ENCODE data around the gene GDPD3. TPM values are rescaled to one million over a fixed set of nuclear protein-coding genes. Genes with fewer than 3 reads are reported as not detected.

The GDPD3 gene
- total and polyA plus RNA-seq, 2 experiments from 2014 or later, result 0.94 to 1.4 TPM

DNA sequence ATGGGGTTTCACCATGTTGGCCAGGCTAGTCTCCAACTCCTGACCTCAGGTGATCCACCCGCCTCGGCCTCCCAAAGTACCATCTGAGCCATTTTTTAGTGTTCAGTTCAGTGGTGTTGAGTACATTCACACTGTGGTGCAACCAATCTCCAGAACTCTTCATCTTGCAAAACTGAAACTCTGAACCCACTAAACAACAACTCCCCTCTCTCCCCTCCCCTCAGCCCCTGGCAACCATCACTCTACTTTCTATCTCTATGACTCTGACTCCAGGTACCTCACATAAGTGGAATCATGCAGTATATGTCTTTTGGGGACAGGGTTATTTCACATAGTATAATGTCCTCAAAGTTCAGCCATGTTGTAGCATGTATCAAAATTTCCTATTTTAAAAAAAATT is 28.4 kb upstream of the GDPD3 start (continued):
- TF ChIP-seq, protein P1, sequence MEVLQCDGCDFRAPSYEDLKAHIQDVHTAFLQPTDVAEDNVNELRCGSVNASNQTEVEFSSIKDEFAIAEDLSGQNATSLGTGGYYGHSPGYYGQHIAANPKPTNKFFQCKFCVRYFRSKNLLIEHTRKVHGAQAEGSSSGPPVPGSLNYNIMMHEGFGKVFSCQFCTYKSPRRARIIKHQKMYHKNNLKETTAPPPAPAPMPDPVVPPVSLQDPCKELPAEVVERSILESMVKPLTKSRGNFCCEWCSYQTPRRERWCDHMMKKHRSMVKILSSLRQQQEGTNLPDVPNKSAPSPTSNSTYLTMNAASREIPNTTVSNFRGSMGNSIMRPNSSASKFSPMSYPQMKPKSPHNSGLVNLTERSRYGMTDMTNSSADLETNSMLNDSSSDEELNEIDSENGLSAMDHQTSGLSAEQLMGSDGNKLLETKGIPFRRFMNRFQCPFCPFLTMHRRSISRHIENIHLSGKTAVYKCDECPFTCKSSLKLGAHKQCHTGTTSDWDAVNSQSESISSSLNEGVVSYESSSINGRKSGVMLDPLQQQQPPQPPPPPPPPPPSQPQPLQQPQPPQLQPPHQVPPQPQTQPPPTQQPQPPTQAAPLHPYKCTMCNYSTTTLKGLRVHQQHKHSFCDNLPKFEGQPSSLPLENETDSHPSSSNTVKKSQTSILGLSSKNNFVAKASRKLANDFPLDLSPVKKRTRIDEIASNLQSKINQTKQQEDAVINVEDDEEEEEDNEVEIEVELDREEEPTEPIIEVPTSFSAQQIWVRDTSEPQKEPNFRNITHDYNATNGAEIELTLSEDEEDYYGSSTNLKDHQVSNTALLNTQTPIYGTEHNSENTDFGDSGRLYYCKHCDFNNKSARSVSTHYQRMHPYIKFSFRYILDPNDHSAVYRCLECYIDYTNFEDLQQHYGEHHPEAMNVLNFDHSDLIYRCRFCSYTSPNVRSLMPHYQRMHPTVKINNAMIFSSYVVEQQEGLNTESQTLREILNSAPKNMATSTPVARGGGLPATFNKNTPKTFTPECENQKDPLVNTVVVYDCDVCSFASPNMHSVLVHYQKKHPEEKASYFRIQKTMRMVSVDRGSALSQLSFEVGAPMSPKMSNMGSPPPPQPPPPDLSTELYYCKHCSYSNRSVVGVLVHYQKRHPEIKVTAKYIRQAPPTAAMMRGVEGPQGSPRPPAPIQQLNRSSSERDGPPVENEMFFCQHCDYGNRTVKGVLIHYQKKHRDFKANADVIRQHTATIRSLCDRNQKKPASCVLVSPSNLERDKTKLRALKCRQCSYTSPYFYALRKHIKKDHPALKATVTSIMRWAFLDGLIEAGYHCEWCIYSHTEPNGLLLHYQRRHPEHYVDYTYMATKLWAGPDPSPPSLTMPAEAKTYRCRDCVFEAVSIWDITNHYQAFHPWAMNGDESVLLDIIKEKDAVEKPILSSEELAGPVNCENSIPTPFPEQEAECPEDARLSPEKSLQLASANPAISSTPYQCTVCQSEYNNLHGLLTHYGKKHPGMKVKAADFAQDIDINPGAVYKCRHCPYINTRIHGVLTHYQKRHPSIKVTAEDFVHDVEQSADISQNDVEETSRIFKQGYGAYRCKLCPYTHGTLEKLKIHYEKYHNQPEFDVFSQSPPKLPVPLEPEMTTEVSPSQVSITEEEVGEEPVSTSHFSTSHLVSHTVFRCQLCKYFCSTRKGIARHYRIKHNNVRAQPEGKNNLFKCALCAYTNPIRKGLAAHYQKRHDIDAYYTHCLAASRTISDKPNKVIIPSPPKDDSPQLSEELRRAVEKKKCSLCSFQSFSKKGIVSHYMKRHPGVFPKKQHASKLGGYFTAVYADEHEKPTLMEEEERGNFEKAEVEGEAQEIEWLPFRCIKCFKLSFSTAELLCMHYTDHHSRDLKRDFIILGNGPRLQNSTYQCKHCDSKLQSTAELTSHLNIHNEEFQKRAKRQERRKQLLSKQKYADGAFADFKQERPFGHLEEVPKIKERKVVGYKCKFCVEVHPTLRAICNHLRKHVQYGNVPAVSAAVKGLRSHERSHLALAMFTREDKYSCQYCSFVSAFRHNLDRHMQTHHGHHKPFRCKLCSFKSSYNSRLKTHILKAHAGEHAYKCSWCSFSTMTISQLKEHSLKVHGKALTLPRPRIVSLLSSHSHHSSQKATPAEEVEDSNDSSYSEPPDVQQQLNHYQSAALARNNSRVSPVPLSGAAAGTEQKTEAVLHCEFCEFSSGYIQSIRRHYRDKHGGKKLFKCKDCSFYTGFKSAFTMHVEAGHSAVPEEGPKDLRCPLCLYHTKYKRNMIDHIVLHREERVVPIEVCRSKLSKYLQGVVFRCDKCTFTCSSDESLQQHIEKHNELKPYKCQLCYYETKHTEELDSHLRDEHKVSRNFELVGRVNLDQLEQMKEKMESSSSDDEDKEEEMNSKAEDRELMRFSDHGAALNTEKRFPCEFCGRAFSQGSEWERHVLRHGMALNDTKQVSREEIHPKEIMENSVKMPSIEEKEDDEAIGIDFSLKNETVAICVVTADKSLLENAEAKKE (CRISPR knock-in tag; IDR thresholded peaks at IDR 0.05), result no peak

- H3K27ac Mint-ChIP-seq, result no peak overlapping the region
- Histone ChIP-seq H3K4me2 (no peak overlapping the region), H3K4me1 (ENCODE audit: insufficient read depth) (no peaks in the 10 kb centered on the region), H3K27me3 (ENCODE audit: insufficient read depth) (no peaks in the 10 kb centered on the region), H3K36me3 (ENCODE audit: insufficient read depth) (no peaks in the 10 kb centered on the region), H3K9me2 (ENCODE audit: insufficient read depth) (no peaks in the 10 kb centered on the region), H3F3A (replicated peaks; ENCODE audit: low read depth) (no peaks in the 10 kb centered on the region), H3K27ac (ENCODE audit: low read depth) (no peak overlapping the region), H3K79me2 (replicated peaks; ENCODE audit: insufficient read depth) (no peaks in the 10 kb centered on the region), H4K20me1 (replicated peaks; ENCODE audit: insufficient read depth) (no peaks in the 10 kb centered on the region), H2AFZ (no peak overlapping the region), H3K4me3 (no peak overlapping the region)
- no peaks in the 10 kb centered on the region for H3K4me1 Mint-ChIP-seq
- H3K36me3 Mint-ChIP-seq (ENCODE audit: low read depth), result no peaks in the 10 kb centered on the region
- no peak overlapping the region for H3K4me3 Mint-ChIP-seq
- peaks cover 1% of the 10 kb centered on the region for H3K27me3 Mint-ChIP-seq (ENCODE audit: insufficient read depth, low read depth, poor library complexity)
- ATAC-seq, result no peak
- DNase-seq (ENCODE audit: low spot score), result no peak
- H3K9me3 Mint-ChIP-seq, result no peaks in the 10 kb centered on the region
- TF ChIP-seq ZNF114 (CRISPR knock-in tag; IDR thresholded peaks at IDR 0.05) (no peak), ZNF331 (CRISPR knock-in tag; IDR thresholded peaks at IDR 0.05; ENCODE audit: low read depth) (no peak), CREB1 (CRISPR knock-in tag; IDR thresholded peaks at IDR 0.05; ENCODE audit: low read depth) (no peak), REST (IDR thresholded peaks at IDR 0.05; ENCODE audit: unreplicated experiment) (no peak), EZH2 (IDR thresholded peaks at IDR 0.05; ENCODE audit: low read depth, unreplicated experiment) (no peak), POLR2AphosphoS5 (IDR thresholded peaks at IDR 0.05; ENCODE audit: low read depth) (no peak), STAT1 (IDR thresholded peaks at IDR 0.05; ENCODE audit: unreplicated experiment) (no peak), NANOG (IDR thresholded peaks at IDR 0.05; ENCODE audit: borderline replicate concordance) (no peak), EZH2phosphoT487 (IDR thresholded peaks at IDR 0.05; ENCODE audit: unreplicated experiment) (no peak)
- TF ChIP-seq, protein P2, sequence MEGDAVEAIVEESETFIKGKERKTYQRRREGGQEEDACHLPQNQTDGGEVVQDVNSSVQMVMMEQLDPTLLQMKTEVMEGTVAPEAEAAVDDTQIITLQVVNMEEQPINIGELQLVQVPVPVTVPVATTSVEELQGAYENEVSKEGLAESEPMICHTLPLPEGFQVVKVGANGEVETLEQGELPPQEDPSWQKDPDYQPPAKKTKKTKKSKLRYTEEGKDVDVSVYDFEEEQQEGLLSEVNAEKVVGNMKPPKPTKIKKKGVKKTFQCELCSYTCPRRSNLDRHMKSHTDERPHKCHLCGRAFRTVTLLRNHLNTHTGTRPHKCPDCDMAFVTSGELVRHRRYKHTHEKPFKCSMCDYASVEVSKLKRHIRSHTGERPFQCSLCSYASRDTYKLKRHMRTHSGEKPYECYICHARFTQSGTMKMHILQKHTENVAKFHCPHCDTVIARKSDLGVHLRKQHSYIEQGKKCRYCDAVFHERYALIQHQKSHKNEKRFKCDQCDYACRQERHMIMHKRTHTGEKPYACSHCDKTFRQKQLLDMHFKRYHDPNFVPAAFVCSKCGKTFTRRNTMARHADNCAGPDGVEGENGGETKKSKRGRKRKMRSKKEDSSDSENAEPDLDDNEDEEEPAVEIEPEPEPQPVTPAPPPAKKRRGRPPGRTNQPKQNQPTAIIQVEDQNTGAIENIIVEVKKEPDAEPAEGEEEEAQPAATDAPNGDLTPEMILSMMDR (conservative IDR thresholded peaks at IDR 0.05; ENCODE audit: low read depth in 2 of 2), result no peak
- TF ChIP-seq, protein P3, sequence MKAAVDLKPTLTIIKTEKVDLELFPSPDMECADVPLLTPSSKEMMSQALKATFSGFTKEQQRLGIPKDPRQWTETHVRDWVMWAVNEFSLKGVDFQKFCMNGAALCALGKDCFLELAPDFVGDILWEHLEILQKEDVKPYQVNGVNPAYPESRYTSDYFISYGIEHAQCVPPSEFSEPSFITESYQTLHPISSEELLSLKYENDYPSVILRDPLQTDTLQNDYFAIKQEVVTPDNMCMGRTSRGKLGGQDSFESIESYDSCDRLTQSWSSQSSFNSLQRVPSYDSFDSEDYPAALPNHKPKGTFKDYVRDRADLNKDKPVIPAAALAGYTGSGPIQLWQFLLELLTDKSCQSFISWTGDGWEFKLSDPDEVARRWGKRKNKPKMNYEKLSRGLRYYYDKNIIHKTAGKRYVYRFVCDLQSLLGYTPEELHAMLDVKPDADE (IDR thresholded peaks at IDR 0.05), result no peak
Observed at GRCh38 chr16:30139583-30140481, 26.5 kb upstream of the GDPD3 start.
